Natural killer cell (primary cell): ENCODE results near the gene HOXB4. TPM values are rescaled to one million over a fixed set of nuclear protein-coding genes. Genes with fewer than 3 reads are reported as not detected.

Source experiments
- ATAC-seq, 3 donors: fragments of 150-1000 bp in 2 of 3; fragments of 200-7000 bp in 1 of 3; cut with Tn5 transposase; 1 replicate in 1 of 3; 2 replicates in 2 of 3; pipeline ENCODE4 v1.10.0; 2021; ENCODE audit warnings: mild to moderate bottlenecking in 2 of 3, moderate library complexity in 2 of 3
- DNase-seq, 2 donors: peaks; one replicate each; pipeline versions ENCODE4 v3.0.0 to v3.0.0-alpha.2; 2013 to 2021; ENCODE audit warnings: mixed read lengths in 1 of 2
- H3K27ac ChIP-seq: one replicate; pipeline ENCODE4 v1.5.1; 2013; ENCODE audit warnings: mild to moderate bottlenecking, low read length
- H3K27me3 ChIP-seq: one replicate; pipeline ENCODE4 v1.6.1; 2013; ENCODE audit warnings: low read length; ENCODE audit not compliant: control insufficient read depth, insufficient read depth
- H3K36me3 ChIP-seq: one replicate; pipeline ENCODE4 v1.6.1; 2013; ENCODE audit warnings: low read length; ENCODE audit not compliant: control insufficient read depth, insufficient read depth
- H3K4me1 ChIP-seq: one replicate; pipeline ENCODE4 v1.6.1; 2013; ENCODE audit warnings: low read length; ENCODE audit not compliant: control insufficient read depth, insufficient read depth
- H3K4me3 ChIP-seq: one replicate; pipeline ENCODE4 v1.5.1; 2013; ENCODE audit warnings: low read length
- H3K9me3 ChIP-seq: one replicate; pipeline ENCODE4 v1.6.1; 2013; ENCODE audit warnings: low read length; ENCODE audit not compliant: control insufficient read depth, insufficient read depth
- H3K27ac Mint-ChIP-seq, 2 donors: one replicate each; pipeline ENCODE4 v1.8.0; 2022; ENCODE audit warnings: mild to moderate bottlenecking in 2 of 2, mixed read lengths in 2 of 2, moderate library complexity in 1 of 2
- H3K27me3 Mint-ChIP-seq, 2 donors: one replicate each; pipeline ENCODE4 v1.8.0; 2022; ENCODE audit warnings: low read depth in 2 of 2, mixed read lengths in 2 of 2
- H3K36me3 Mint-ChIP-seq: one replicate; pipeline ENCODE4 v1.8.0; 2022; ENCODE audit warnings: mixed read lengths
- H3K4me1 Mint-ChIP-seq, 2 donors: one replicate each; pipeline ENCODE4 v1.8.0; 2022; ENCODE audit warnings: mixed read lengths in 2 of 2
- H3K4me3 Mint-ChIP-seq: one replicate; pipeline ENCODE4 v1.8.0; 2022; ENCODE audit warnings: mild to moderate bottlenecking, moderate library complexity, mixed read lengths
- H3K9me3 Mint-ChIP-seq, 2 donors: one replicate each; pipeline ENCODE4 v1.8.0; 2022; ENCODE audit warnings: mixed read lengths in 2 of 2
- CTCF ChIP-seq: fragments of 200-600 bp; IDR thresholded peaks from one replicate; pipeline ENCODE4 v1.8.0; 2022; ENCODE audit warnings: antibody characterized with exemption
- WGBS: methylation state at CpG from one replicate; pipeline ENCODE4 v1.1.7; 2013; ENCODE audit warnings: missing lambda C conversion rate; ENCODE audit not compliant: insufficient coverage; 5-methylcytosine and 5-hydroxymethylcytosine counted together
- intact Hi-C: fragments of 100-400 bp; cut with micrococcal nuclease; formaldehyde crosslinking; loops from one replicate; pipeline ENCODE4 v1.14.2; 2022
- total RNA-seq, 4 donors: library from RNA; stranded (reverse); fragments of 120-200 nt in 1 of 4; gene quantifications; one replicate each; pipeline versions ENCODE4 v1.2.3 to v1.2.4, GENCODE V29; 2013 to 2022

The HOXB4 gene
- total RNA-seq, 3 donors from 2014 or later (not counting 1 experiment from before 2014, with no cell fraction given), result 3.5 to 6.7 (median 5.7) TPM

- Histone ChIP-seq H3K9me3 (no peaks in the 10 kb centered on the region), H3K27ac (no peak overlapping the region), H3K36me3 (no peaks in the 10 kb centered on the region), H3K4me1 (peaks cover 33% of the 10 kb centered on the region), H3K27me3 (peaks cover 73% of the 10 kb centered on the region), H3K4me3 (no peak overlapping the region)
- Mint-ChIP-seq H3K36me3 (no peaks in the 10 kb centered on the region), H3K27ac (no peak overlapping the region), H3K27me3 (peaks cover 78 to 82% of the 10 kb centered on the region in 2 donors), H3K9me3 (no peaks in the 10 kb centered on the region), H3K4me1 (peaks cover 23 to 29% of the 10 kb centered on the region in 2 donors), H3K4me3 (no peak overlapping the region)
- 54% methylated on average over 3 of the region's 4 CpGs for WGBS
- no peak for TF ChIP-seq CTCF
- ATAC-seq (no peak), DNase-seq (no peak)
- intact Hi-C loops, result loop anchor here (5.0 kb wide), 1 partner anchor 541 kb away; no protein-coding TSS in a partner anchor
Measured at GRCh38 chr17:48623583-48623982, 45.4 kb upstream of the HOXB4 start.

GRCh38 chr17:48622857-48623256 lies 44.7 kb upstream of the HOXB4 start:
- H3K4me3 Mint-ChIP-seq, result no peak overlapping the region
- Histone ChIP-seq H3K27ac (no peak overlapping the region), H3K9me3 (no peaks in the 10 kb centered on the region), H3K36me3 (no peaks in the 10 kb centered on the region), H3K27me3 (peaks cover 75% of the 10 kb centered on the region), H3K4me3 (no peak overlapping the region), H3K4me1 (peaks cover 41% of the 10 kb centered on the region)
- no peak for ATAC-seq
- DNase-seq, result no peak
- no peak overlapping the region for H3K27ac Mint-ChIP-seq
- H3K36me3 Mint-ChIP-seq, result no peaks in the 10 kb centered on the region
- WGBS, result 91% methylated on average over 11 of the region's 11 CpGs
- H3K9me3 Mint-ChIP-seq, result no peaks in the 10 kb centered on the region
- H3K27me3 Mint-ChIP-seq, result peaks cover 78 to 81% of the 10 kb centered on the region in 2 donors
- H3K4me1 Mint-ChIP-seq, result peaks cover 29 to 34% of the 10 kb centered on the region in 2 donors
- TF ChIP-seq CTCF, result no peak
- intact Hi-C loops, result loop anchor here (5.0 kb wide), 1 partner anchor 541 kb away; no protein-coding TSS in a partner anchor

GRCh38 chr17:48621410-48622392 lies 43.6 kb upstream of the HOXB4 start:
- Histone ChIP-seq H3K9me3 (no peaks in the 10 kb centered on the region), H3K4me1 (peaks cover 37% of the 10 kb centered on the region), H3K36me3 (no peaks in the 10 kb centered on the region), H3K27ac (no peak overlapping the region), H3K27me3 (peaks cover 75% of the 10 kb centered on the region), H3K4me3 (no peak overlapping the region)
- intact Hi-C loops, result loop anchor here (5.0 kb wide), 1 partner anchor 539 kb away; no protein-coding TSS in a partner anchor
- peaks cover 6% of the 10 kb centered on the region for H3K36me3 Mint-ChIP-seq
- H3K4me1 Mint-ChIP-seq, result peaks cover 24 to 39% of the 10 kb centered on the region in 2 donors
- no peaks in the 10 kb centered on the region for H3K9me3 Mint-ChIP-seq
- no peak for ATAC-seq
- no peak overlapping the region for H3K27ac Mint-ChIP-seq
- TF ChIP-seq CTCF, result no peak
- 87% methylated on average over 41 of the region's 41 CpGs for WGBS
- DNase-seq, result no peak
- H3K4me3 Mint-ChIP-seq, result no peak overlapping the region
- peaks cover 80 to 81% of the 10 kb centered on the region in 2 donors for H3K27me3 Mint-ChIP-seq
